ENCODE measurements around the gene CD7. TPM values are rescaled to one million over a fixed set of nuclear protein-coding genes. Genes with fewer than 3 reads are reported as not detected.

CD7 gene
- polyA plus RNA-seq, 1 donor from 2014 or later: not detected

DNA sequence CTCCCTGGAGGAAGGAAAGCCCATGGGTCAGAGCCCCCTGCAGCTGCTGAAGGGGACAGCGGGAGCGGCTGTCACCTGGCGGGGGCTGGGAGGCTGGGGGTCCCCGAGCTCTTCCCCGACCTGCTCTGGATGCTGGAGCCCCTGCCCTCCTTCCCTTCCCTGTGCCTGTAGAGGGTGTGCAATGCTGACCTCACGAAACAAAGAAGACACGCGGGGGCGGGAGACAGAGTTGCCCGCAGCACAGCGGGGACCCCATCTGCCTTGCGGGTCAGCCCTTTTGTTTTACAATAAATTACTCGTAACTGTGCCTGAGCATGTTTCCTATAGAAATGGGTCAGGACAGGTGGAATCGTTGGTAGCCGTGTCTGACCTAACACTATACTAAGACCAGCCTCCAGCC, 9.9 kb upstream of the CD7 start (continued):
- TF ChIP-seq, protein P1, sequence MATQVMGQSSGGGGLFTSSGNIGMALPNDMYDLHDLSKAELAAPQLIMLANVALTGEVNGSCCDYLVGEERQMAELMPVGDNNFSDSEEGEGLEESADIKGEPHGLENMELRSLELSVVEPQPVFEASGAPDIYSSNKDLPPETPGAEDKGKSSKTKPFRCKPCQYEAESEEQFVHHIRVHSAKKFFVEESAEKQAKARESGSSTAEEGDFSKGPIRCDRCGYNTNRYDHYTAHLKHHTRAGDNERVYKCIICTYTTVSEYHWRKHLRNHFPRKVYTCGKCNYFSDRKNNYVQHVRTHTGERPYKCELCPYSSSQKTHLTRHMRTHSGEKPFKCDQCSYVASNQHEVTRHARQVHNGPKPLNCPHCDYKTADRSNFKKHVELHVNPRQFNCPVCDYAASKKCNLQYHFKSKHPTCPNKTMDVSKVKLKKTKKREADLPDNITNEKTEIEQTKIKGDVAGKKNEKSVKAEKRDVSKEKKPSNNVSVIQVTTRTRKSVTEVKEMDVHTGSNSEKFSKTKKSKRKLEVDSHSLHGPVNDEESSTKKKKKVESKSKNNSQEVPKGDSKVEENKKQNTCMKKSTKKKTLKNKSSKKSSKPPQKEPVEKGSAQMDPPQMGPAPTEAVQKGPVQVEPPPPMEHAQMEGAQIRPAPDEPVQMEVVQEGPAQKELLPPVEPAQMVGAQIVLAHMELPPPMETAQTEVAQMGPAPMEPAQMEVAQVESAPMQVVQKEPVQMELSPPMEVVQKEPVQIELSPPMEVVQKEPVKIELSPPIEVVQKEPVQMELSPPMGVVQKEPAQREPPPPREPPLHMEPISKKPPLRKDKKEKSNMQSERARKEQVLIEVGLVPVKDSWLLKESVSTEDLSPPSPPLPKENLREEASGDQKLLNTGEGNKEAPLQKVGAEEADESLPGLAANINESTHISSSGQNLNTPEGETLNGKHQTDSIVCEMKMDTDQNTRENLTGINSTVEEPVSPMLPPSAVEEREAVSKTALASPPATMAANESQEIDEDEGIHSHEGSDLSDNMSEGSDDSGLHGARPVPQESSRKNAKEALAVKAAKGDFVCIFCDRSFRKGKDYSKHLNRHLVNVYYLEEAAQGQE (IDR thresholded peaks at IDR 0.05; ENCODE audit: borderline replicate concordance): no peak
- TF ChIP-seq RAD21 (conservative IDR thresholded peaks at IDR 0.05): no peak

DNA sequence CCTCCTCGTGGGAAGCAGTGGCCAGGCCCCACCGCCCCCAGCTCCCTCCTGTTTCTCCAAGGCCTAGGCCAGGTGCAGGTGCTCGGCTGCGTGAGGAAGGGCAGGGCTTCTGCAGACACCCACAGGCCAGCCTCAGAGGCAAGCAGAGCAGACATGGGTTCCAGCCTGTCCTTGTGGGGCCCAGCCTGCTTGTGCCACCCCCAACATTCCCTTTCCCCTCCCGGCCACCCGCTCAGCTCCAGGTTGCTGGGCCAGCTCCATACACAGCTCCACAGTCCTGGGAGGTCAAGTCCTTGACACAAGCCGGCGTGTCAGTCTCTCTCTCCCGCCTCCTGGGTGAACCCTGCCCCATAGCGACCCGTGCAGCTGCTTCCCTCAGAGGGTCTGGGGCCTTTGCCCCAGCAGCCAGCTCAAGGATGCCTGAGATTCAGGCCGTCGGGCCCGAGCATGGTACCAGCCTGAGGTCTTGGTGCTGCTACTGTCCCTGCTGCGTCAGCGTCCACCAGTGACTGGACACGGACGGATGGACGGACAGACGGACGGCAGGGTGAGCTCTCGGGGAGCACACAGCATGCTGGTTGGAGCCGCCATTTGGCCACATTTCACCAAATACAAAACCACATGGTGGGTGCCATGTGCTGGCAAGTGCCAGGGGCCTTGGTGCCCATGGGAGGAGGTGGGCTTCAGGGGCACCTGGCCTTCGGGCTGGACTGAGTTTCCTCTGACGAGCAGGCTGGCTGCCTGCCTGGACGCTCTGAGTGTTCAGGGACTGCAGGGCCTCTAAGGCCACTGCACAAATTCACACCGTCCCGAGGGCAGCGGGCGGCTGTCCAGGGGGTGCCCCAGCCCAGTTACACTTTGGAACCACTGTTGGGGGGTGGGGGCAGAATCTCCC, 8.1 kb upstream of the CD7 start:
- Histone ChIP-seq H3K9me2 (ENCODE audit: insufficient read depth, low read length) (no peaks in the 10 kb centered on the region), H2AFZ (ENCODE audit: low read depth, low read length) (no peak overlapping the region), H3K4me2 (ENCODE audit: low read length) (no peak overlapping the region), H3K27ac (ENCODE audit: low read length) (no peak overlapping the region), H3K9ac (ENCODE audit: low read length) (no peak overlapping the region), H4K20me1 (ENCODE audit: insufficient read depth) (no peaks in the 10 kb centered on the region), H3F3A (ENCODE audit: insufficient read depth, low read length, poor library complexity, severe bottlenecking) (no peaks in the 10 kb centered on the region), H3K36me3 (ENCODE audit: insufficient read depth, low read length) (no peaks in the 10 kb centered on the region), H3K4me3 (ENCODE audit: low read length) (no peak overlapping the region), H3K27me3 (ENCODE audit: insufficient read depth, low read depth, low read length) (no peaks in the 10 kb centered on the region), H3K79me2 (replicated peaks; ENCODE audit: insufficient read depth, low read length) (no peaks in the 10 kb centered on the region), H3K9me3 (ENCODE audit: low read length) (no peaks in the 10 kb centered on the region)
- TF ChIP-seq POLR2AphosphoS5 (IDR thresholded peaks at IDR 0.05): no peak
- no peak for TF ChIP-seq SMC3 (conservative IDR thresholded peaks at IDR 0.05; ENCODE audit: poor library complexity)
- no peak for TF ChIP-seq TAF1 (IDR thresholded peaks at IDR 0.05; ENCODE audit: low read depth)
- no peak for TF ChIP-seq EP300 (conservative IDR thresholded peaks at IDR 0.05; ENCODE audit: poor library complexity, severe bottlenecking)
- TF ChIP-seq, protein P1 (IDR thresholded peaks at IDR 0.05; ENCODE audit: borderline replicate concordance): no peak
- TF ChIP-seq EZH2 (IDR thresholded peaks at IDR 0.05; ENCODE audit: borderline replicate concordance, insufficient read depth, low read length, poor library complexity, severe bottlenecking): no peak
- no peak for TF ChIP-seq RAD21 (conservative IDR thresholded peaks at IDR 0.05)
- TF ChIP-seq, protein P2, sequence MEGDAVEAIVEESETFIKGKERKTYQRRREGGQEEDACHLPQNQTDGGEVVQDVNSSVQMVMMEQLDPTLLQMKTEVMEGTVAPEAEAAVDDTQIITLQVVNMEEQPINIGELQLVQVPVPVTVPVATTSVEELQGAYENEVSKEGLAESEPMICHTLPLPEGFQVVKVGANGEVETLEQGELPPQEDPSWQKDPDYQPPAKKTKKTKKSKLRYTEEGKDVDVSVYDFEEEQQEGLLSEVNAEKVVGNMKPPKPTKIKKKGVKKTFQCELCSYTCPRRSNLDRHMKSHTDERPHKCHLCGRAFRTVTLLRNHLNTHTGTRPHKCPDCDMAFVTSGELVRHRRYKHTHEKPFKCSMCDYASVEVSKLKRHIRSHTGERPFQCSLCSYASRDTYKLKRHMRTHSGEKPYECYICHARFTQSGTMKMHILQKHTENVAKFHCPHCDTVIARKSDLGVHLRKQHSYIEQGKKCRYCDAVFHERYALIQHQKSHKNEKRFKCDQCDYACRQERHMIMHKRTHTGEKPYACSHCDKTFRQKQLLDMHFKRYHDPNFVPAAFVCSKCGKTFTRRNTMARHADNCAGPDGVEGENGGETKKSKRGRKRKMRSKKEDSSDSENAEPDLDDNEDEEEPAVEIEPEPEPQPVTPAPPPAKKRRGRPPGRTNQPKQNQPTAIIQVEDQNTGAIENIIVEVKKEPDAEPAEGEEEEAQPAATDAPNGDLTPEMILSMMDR (IDR thresholded peaks at IDR 0.05; ENCODE audit: poor library complexity, severe bottlenecking): no peak
- TF ChIP-seq MXI1 (conservative IDR thresholded peaks at IDR 0.05; ENCODE audit: poor library complexity, severe bottlenecking): no peak
